Measurements from ENCODE around the gene NEK6.

NEK6 gene

DNA sequence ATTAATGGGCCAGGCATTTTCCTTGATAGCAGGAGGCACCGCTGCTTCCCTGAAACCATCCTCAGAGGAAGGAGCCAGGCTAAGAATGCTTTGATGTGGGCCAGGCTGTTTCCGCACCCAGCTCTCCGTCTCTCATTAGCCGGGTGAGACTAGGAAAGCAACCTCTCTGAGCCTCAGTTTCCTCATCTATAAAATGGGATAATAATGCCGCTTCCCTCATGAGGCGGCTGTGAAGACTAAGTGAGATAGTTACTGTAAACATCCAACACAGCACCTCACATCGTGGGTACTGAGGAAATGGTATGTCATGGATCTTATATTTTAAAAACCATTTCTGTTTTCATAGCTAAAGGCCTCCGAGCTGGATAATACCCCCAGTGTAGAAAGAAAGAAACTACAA is 46.5 kb downstream of the NEK6 start:
- TF ChIP-seq, protein P1, sequence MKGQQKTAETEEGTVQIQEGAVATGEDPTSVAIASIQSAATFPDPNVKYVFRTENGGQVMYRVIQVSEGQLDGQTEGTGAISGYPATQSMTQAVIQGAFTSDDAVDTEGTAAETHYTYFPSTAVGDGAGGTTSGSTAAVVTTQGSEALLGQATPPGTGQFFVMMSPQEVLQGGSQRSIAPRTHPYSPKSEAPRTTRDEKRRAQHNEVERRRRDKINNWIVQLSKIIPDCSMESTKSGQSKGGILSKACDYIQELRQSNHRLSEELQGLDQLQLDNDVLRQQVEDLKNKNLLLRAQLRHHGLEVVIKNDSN (IDR thresholded peaks at IDR 0.05), result no peak

DNA sequence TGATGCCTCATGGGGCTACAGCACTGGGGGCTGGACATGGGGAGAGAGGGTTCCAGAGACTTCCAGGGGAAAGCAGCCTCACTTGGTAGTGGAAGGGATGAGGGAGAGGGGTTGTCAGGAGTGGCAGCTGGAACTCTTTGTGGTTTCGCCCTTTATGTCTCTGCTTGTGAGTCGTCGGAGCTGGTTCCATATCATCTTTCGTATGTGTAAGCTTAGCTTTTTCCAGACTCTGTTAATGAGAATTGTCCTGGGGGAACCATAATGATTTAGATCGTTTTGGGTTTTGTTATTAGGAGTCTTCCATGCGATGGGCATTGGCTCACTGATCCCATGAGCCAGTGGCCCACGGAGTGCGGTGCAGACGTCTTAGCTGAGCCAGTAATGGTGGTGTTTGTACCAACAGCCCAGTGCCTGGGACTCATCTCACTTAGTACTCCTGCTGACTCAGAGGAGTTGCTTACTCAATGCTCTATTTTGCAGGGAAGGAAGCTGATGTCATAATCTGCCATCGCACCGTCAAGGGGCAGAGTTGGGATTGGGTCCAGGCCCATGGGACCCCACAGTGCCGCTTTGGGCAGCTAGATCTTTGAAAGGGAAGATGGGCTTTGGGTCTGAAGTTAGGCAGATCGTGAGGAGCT is 48.5 kb downstream of the NEK6 start:
- no peak for TF ChIP-seq RAD21 (IDR thresholded peaks at IDR 0.05; ENCODE audit: low read depth)
- TF ChIP-seq, protein P1 (IDR thresholded peaks at IDR 0.05), result no peak
- TF ChIP-seq, protein P2, sequence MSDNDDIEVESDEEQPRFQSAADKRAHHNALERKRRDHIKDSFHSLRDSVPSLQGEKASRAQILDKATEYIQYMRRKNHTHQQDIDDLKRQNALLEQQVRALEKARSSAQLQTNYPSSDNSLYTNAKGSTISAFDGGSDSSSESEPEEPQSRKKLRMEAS (IDR thresholded peaks at IDR 0.05), result no peak
- TF ChIP-seq EP300 (IDR thresholded peaks at IDR 0.05; ENCODE audit: borderline replicate concordance), result no peak
- TF ChIP-seq ZBTB7A (IDR thresholded peaks at IDR 0.05; ENCODE audit: low read depth), result no peak
- TF ChIP-seq YY1 (IDR thresholded peaks at IDR 0.05; ENCODE audit: low read depth), result no peak
- no peak for TF ChIP-seq TCF12 (IDR thresholded peaks at IDR 0.05; ENCODE audit: low read depth)
- no peak for TF ChIP-seq CEBPB (IDR thresholded peaks at IDR 0.05)

DNA sequence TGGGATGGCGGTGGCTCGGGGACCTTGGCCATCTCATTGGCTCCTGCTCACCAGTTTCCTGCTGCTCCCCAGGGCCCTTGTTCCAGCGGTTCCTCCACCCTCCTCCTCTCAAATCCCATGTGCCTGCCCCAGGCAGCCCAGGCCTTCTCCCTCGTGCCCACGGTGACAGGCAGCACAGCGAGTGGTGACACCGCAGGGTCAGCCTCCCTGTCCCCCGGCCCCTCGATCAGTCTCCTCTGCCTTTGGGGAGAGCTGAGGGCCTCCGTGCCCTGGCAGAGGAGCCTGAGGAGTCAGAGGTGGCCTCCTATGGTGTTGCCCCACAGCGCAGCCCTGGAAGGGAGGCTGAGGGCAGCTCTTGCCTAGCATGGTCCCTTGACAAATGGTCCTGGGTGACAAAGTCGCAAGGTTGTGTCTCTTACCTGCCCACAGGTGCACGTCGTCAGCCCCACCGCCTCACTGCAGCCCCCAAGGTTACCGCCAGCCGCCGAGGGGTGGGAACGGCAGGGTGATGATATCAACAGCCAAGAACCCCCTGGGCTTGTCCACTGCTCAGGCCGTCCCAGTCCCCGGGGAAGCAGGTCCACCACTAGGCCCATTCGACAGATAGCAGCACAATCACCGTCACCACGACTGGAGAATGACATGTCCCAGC is 49.8 kb downstream of the NEK6 start:
- TF ChIP-seq, protein P1 (IDR thresholded peaks at IDR 0.05), result no peak
- TF ChIP-seq, protein P3, sequence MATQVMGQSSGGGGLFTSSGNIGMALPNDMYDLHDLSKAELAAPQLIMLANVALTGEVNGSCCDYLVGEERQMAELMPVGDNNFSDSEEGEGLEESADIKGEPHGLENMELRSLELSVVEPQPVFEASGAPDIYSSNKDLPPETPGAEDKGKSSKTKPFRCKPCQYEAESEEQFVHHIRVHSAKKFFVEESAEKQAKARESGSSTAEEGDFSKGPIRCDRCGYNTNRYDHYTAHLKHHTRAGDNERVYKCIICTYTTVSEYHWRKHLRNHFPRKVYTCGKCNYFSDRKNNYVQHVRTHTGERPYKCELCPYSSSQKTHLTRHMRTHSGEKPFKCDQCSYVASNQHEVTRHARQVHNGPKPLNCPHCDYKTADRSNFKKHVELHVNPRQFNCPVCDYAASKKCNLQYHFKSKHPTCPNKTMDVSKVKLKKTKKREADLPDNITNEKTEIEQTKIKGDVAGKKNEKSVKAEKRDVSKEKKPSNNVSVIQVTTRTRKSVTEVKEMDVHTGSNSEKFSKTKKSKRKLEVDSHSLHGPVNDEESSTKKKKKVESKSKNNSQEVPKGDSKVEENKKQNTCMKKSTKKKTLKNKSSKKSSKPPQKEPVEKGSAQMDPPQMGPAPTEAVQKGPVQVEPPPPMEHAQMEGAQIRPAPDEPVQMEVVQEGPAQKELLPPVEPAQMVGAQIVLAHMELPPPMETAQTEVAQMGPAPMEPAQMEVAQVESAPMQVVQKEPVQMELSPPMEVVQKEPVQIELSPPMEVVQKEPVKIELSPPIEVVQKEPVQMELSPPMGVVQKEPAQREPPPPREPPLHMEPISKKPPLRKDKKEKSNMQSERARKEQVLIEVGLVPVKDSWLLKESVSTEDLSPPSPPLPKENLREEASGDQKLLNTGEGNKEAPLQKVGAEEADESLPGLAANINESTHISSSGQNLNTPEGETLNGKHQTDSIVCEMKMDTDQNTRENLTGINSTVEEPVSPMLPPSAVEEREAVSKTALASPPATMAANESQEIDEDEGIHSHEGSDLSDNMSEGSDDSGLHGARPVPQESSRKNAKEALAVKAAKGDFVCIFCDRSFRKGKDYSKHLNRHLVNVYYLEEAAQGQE (IDR thresholded peaks at IDR 0.05; ENCODE audit: low read depth), result no peak
- TF ChIP-seq CREB1 (IDR thresholded peaks at IDR 0.05; ENCODE audit: low read depth) (no peak), TEAD4 (IDR thresholded peaks at IDR 0.05) (no peak), FOXM1 (IDR thresholded peaks at IDR 0.05; ENCODE audit: borderline replicate concordance, low read depth) (no peak), ZBTB7A (IDR thresholded peaks at IDR 0.05; ENCODE audit: low read depth) (no peak), CEBPB (IDR thresholded peaks at IDR 0.05) (no peak), NFIC (IDR thresholded peaks at IDR 0.05) (no peak)

DNA sequence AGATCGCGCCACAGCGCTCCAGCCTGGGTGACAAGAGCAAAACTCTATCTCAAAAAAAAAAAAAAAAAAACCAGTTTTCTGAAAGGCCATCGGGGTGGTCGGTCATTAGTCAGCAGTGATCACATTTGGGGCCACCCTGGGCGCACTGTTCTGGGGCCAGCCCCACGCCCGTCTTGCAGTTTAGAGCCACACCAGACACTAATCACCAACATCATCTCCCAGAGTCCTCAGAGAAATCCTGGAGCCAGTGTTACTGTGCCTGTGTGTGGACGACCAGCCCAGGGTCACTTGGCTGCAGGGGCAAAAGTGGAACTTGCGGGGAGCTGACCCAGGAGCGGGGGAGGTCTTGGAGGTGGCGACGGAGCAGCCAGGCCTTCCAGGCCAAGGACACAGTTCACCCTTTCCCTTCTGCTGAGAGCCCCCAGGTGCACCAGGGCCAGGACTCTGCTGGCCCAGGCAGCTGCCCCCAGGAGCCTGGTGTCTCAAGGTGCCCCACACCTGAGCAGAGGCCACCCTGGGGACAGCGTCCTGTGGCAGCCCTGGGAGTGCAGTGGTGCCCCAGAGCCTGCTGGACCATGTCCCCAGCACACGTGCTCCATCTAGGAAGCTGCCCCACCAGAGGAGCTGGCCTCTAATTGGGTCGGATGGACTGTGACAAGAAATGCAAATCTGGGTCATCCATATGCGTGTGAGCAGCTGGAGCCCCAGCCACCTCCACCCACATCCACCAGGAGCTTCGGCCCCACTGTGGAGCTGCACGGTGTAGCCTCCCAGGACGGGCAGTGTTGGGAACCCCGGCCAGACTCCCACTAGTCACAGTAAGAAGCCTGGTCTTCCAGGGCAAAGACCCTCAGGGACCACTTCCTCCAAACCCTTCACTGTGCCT is 51.1 kb downstream of the NEK6 start:
- TF ChIP-seq FOXM1 (IDR thresholded peaks at IDR 0.05; ENCODE audit: borderline replicate concordance, low read depth), result no peak
- no peak for TF ChIP-seq ZBTB7A (IDR thresholded peaks at IDR 0.05; ENCODE audit: low read depth)
- no peak for TF ChIP-seq CEBPB (IDR thresholded peaks at IDR 0.05)
- TF ChIP-seq, protein P1 (IDR thresholded peaks at IDR 0.05), result no peak
- TF ChIP-seq, protein P3 (IDR thresholded peaks at IDR 0.05; ENCODE audit: low read depth), result no peak
- TF ChIP-seq NFIC (IDR thresholded peaks at IDR 0.05), result no peak
- no peak for TF ChIP-seq YY1 (IDR thresholded peaks at IDR 0.05; ENCODE audit: low read depth)
- no peak for TF ChIP-seq EGR1 (IDR thresholded peaks at IDR 0.05)
- no peak for TF ChIP-seq TEAD4 (IDR thresholded peaks at IDR 0.05)
- TF ChIP-seq TCF12 (IDR thresholded peaks at IDR 0.05; ENCODE audit: low read depth), result no peak
- TF ChIP-seq TAF1 (IDR thresholded peaks at IDR 0.05; ENCODE audit: low read depth), result no peak
- TF ChIP-seq, protein P2 (IDR thresholded peaks at IDR 0.05), result no peak
- no peak for TF ChIP-seq EP300 (IDR thresholded peaks at IDR 0.05; ENCODE audit: borderline replicate concordance)
- TF ChIP-seq RAD21 (IDR thresholded peaks at IDR 0.05; ENCODE audit: low read depth), result no peak
- TF ChIP-seq CREB1 (IDR thresholded peaks at IDR 0.05; ENCODE audit: low read depth), result no peak

DNA sequence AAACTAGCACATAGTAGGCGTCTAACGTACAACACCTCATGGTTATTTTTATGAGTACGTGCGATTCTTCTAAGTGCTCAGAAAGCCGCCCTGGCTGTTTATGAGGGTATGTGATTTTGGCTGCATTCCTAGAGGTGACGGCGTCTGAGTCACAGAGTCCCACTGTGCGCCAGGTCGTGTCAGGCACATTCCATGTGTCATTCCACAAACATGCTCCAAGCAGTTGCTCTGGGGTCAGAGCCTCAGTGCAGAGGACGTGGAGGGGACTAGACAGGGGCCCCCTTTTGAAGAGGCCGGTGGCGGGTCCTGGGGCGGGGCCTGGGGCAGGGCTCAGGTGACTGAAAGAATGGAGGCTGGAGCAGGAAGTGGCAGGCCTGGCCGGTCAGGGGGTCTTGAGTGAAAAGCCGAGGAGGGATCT is 51.9 kb downstream of the NEK6 start:
- TF ChIP-seq, protein P2 (IDR thresholded peaks at IDR 0.05), result peak; percentile 83
- TF ChIP-seq EP300 (IDR thresholded peaks at IDR 0.05; ENCODE audit: borderline replicate concordance) (peak; percentile 94), TCF12 (IDR thresholded peaks at IDR 0.05; ENCODE audit: low read depth) (peak; percentile 94), NFIC (IDR thresholded peaks at IDR 0.05) (peak; percentile 96), YY1 (IDR thresholded peaks at IDR 0.05; ENCODE audit: low read depth) (no peak), CREB1 (IDR thresholded peaks at IDR 0.05; ENCODE audit: low read depth) (peak; percentile 36; the same call in 1 of the 2 replicates), ZBTB7A (IDR thresholded peaks at IDR 0.05; ENCODE audit: low read depth) (peak; percentile 82), FOXM1 (IDR thresholded peaks at IDR 0.05; ENCODE audit: borderline replicate concordance, low read depth) (peak; percentile 61; the same call in 1 of the 2 replicates), CEBPB (IDR thresholded peaks at IDR 0.05) (peak; percentile 34; the same call in 1 of the 2 replicates), TAF1 (IDR thresholded peaks at IDR 0.05; ENCODE audit: low read depth) (no peak), EGR1 (IDR thresholded peaks at IDR 0.05) (no peak), RAD21 (IDR thresholded peaks at IDR 0.05; ENCODE audit: low read depth) (peak; percentile 22; the same call in 1 of the 2 replicates), TEAD4 (IDR thresholded peaks at IDR 0.05) (peak; percentile 99)
- TF ChIP-seq, protein P1 (IDR thresholded peaks at IDR 0.05), result 0 out of 2 replicates have a peak, but pooled peaks have one; percentile 17
- TF ChIP-seq, protein P3 (IDR thresholded peaks at IDR 0.05; ENCODE audit: low read depth), result no peak

Measured in Ishikawa (cell line).